ENCODE results near the gene PRRT1.
"Not testable (repeated sequence)": the region's sequence is repeated elsewhere in the genome, so short reads cannot be mapped to it uniquely, and the experiment has no call there.

PRRT1 gene

DNA sequence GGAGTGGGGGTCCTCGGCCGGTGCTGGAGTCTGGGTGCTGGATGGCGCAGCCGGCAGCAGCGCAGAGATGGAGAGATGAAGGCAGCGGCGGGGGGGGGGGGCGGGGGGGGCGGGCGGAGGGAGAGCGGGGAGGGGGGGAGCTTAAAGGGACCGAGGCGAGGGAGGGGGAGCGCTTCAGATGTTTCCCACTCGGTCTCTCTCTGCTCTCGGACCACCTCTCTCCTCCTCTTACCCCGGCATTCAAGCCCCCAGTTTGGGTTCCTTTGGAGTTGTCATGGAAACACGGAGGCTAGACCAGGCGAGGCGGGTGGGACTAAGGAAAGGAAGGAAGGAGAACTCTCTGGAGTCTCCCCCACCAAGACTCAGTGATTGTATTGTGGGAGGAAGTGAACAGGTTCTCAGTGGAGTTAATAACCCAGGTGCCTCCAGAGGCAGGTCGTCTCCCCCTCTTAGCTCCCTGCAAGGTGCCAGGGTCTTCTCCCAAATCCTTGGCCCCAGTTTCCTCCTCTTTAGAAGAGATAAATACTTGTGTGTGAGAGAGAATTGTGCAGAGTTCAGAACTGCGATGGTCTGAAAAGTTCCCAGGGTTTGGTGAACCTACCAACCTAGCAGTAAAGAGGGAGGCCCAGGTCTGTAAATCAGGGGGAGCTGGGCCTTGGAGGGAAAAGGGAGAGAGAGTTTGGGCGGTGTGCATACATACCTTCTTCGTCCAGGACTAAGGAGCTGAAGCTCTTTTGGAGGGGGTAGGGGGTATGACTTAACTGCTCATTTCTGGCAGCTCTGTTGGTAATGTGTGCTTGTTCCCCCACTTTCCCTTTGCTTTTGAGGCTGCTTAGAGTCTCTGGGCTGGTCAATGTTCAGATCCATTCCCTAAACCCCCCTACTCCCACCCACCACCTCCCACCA, at the start of gene PRRT1:
TSS of gene PRRT1 (minus strand) at position 77 of the 906 bp plus-strand sequence. CDS start 112 bp downstream, outside the sequence.
- DNase-seq (ENCODE audit: low read depth in 2 of 2), result no peak

GRCh38 chr6:32200711-32201475, 49.2 kb upstream of the PRRT1 start:
- no peak for DNase-seq (ENCODE audit: low read depth in 2 of 2)

DNA sequence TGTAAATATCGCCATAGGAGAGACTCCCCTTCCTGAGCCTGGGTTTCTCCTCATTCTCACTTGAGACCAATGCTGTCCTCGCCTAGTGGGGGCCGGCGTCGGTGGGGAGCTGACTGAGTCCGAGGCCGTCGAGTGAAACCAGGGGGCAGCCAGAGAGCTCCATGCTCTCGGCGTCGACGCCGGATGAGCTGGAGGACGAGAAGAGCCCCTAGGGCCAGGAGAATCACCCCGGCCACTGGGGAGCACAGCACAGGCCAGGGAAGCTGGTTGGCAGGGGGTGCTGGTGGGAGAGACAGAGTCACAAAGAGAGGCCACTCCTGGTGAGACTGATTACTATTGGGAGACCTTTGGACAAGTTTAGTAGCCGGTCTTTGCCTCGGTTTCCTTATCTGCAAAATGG, 47.1 kb upstream of the PRRT1 start:
- no peak for DNase-seq (ENCODE audit: low read depth in 2 of 2)

GRCh38 chr6:32198345-32198696, 46.6 kb upstream of the PRRT1 start:
- no peak for DNase-seq (ENCODE audit: low read depth in 2 of 2)

GRCh38 chr6:32196682-32197616, 45.2 kb upstream of the PRRT1 start:
- no peak for DNase-seq (ENCODE audit: low read depth in 2 of 2)

DNA sequence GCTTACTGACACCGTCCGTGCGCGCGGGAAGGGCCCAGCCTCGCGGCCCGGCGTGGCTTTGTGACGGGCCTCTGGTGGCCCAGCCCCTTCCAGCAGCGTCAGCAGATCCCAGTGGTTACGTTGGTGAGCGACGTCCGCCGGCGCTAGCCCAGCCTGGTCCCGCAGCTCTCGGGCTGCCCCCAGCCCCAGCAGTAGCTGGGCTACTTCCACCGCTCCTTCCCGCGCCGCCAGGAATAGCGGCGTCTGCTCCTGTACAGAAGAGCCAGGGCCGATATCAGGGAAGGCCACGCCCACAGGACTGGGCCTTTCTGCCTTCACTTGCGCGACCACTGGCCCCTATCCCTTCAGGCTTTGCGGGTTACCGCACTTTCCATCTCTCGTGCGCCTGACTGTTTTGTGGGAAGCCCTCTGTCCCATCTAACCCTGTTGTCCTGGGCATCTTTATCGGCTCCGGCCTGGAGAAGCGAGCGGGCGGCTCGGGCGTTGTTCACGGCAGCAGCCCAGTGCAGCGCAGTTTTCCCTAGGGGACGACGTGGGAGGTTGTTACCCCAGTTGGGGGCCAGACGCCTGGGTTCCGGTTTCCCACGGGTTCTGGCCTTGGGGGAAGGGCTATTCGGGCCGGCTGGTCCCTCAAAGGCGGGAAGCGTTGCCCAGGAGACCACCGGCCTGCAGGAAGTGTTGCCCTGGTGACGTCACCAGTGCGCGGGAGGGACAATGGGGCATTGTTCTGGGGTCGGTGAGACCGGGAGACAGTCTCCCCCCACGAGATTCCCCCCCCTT, 44.4 kb upstream of the PRRT1 start:
- peak in 1 of 2 donors; percentile 60 for DNase-seq (ENCODE audit: low read depth in 2 of 2)

DNA sequence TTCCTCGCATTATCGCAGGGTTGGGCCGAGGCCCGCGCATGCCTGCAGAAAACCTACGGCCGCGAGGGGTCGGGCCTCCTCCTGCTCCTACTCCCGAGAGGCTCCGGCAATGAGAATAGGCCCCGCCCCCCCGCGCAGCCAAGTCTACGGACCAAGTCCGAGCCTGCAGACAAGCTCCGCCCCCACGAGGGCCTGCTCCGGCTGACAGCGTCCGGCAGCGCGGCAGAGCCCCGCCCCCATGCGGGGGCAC, 43.8 kb upstream of the PRRT1 start:
- peak; percentile 99 to 100 for DNase-seq (ENCODE audit: low read depth in 2 of 2)

GRCh38 chr6:32194825-32195651, 43.3 kb upstream of the PRRT1 start:
- DNase-seq (ENCODE audit: low read depth in 2 of 2), result no peak

- DNase-seq (ENCODE audit: low read depth in 2 of 2), result no peak
These were observed 42.6 kb upstream of the PRRT1 start for GRCh38 chr6:32194388-32194787.

- not testable (repeated sequence) for DNase-seq (ENCODE audit: low read depth in 2 of 2)
These were observed 41.4 kb upstream of the PRRT1 start for GRCh38 chr6:32193096-32193495.

- peak in 1 of 2 donors; percentile 46 for DNase-seq (ENCODE audit: low read depth in 2 of 2)
These were observed 40.9 kb upstream of the PRRT1 start, which contains the start of gene GPSM3 for GRCh38 chr6:32192608-32193039. TSS of gene GPSM3 (minus strand) at chr6:32192643. CDS start at chr6:32192513, 130 bp downstream.

DNA sequence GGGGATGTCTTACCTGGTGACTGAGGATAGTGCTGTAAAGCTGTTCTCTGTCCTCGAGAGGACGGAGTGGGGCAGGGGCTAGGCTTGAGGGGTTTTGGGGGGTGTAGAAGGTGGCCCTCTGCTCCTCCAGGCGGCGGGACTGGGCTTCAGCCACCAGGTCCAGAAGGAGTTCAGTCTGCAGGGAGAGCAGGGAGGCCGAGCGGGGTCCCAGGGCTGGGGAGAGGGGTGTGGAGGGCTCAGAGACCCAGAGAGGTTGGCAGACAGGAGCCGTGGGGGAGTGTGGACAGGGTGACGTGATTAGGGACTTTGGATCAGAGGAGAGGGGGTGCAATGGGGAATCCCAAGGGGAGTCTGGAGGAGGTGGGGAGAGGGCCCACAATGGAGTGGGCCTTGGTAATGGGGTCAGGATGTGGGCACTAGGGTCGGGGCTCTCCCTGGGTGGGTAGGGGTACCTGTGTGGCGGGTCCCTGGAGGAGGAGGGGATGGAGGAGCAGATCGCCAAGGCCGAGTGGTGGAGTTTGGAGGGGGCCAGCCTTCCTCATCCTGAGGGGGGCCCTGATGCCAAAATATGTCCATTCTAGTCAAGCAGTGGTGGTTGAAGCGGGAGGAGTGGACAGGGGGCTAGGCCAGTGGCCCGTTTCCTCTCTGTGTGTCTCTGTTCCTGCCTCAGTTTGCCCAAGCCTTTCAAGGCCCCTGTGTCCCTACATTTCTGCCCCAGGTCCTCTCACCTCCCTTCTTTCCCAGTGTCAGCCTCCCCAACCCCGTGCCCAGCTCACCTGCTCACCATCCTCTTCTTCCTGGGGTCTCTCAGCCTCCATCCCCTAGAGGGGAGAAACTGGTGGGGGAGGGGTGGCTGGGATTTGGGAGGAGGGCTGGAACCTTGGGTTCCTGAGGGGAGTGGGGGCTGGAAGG, 40.2 kb upstream of the PRRT1 start:
- DNase-seq (ENCODE audit: low read depth in 2 of 2), result no peak

DNA sequence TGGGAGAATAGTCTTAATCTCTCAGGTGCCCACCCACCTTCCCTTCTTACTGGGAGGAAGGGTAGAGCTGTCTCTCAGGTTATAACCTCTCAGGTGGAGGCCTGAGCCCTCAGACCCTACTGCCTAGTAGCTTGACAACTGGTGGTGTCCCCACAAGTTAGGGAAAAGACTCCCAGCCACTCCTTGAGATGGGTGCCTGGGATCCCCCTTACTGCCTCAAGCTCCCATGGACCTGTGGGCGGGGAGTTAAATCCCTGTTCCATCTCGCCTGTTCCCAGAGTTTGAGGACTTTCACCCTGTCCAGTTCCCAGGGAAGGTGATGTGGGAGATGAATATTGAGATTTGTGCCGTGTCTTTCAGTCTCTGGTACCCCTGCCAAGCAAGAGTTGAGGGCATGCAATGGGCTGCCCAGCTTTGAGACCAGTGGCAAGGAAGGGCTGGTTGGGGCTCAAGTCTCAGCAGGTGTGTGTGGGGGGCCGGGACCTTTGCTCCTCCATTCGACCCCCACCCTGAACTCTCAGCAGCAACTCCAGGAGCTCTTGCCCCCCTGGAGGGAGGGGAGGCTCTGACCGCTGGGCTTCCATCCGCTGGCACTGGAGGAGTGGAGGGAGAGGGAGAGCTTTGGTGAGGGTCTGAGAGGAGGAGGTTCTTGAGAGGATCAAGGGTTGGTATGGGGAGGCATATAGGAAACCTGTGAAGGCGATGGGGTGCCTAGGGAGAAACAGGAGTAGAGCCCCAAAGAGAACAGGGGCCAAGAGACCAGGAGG, 39.4 kb upstream of the PRRT1 start:
- no peak for DNase-seq (ENCODE audit: low read depth in 2 of 2)

DNA sequence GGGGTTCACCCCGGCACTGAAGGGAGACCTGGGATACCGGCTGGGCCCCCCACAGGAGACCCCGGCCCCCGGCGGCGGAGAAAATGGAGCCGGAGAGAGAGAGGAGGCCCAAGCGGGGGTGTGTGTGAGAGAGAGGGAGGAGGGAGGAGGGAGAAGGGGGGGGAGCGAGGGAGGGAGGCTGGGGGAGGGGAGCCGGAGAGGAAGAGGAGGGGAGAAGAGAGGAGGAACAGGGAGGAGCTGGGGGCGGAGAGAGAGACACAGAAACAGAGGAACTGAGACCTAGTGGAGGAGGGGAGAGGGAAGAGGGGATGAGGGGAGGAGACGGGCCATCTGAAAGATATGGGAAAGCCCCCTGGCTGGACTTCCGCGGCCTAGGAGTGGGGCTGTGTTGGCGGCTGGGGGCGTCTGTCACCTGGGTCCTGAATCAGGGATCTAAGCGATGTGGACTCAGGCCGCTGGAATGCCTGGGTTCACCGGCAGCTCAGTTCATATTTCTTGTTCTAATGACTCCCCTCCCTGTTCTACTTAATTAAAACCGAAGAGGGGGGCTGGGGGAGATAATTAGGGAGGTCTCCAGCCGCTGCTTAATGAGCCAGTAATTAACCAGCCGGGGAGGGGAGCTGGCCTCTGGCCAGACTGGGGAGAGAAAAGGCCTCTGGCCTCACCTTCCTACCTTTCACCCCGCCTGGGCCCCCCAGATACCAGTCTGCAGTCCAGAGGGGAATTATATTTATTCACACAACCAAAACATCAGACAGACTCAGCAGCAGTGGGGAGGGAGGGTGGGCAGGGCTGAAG, 38.5 kb upstream of the PRRT1 start, which contains the start of gene PBX2:
TSS of gene PBX2 (minus strand) at position 149 of the 798 bp plus-strand sequence. CDS start 287 bp downstream, outside the sequence.
- DNase-seq (ENCODE audit: low read depth in 2 of 2), result peak; percentile 78

GRCh38 chr6:32189742-32190053, 38.0 kb upstream of the PRRT1 start:
- DNase-seq (ENCODE audit: low read depth in 2 of 2), result no peak

DNA sequence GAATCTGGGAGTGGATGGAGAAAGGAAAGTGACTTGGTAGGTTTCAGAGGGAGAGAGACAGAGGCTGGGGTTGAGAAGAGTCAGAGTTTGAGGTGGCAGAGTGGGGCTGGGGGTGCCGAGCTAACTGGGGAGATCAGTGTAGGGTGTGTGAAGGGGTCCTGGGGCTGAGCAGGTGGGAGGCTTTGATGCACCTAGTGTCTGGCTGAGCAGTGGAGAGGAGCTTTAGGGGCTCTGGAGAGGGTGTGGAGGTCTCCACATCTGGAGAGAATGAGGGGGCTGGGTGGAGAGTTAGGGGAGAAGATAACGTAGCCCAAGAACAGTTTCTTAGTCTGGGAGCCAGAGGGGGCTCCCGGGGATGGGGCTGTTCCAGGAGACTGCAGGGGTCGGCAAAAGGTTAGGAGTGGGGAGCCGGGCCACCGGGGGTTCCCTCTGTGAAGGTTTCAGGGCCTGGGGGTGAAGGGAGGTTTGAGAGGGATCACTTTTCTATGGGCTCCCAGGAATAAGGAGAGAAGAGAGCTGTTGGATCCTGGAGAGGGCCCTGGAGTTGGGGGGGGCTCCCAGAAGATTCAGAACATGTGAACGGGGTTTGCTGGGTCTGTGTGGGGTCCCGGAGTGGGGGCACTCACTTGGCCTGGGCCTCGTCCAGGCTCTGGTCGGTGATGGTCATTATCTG, 37.5 kb upstream of the PRRT1 start:
- no peak for DNase-seq (ENCODE audit: low read depth in 2 of 2)

All from stimulated activated CD8-positive, alpha-beta memory T cell treated with anti-CD3 and anti-CD28 coated beads, Interleukin-7, amount 100 ng/mL, for 4 hours (primary cell).